ENCODE results near the gene CYP24A1.

CYP24A1 gene

DNA sequence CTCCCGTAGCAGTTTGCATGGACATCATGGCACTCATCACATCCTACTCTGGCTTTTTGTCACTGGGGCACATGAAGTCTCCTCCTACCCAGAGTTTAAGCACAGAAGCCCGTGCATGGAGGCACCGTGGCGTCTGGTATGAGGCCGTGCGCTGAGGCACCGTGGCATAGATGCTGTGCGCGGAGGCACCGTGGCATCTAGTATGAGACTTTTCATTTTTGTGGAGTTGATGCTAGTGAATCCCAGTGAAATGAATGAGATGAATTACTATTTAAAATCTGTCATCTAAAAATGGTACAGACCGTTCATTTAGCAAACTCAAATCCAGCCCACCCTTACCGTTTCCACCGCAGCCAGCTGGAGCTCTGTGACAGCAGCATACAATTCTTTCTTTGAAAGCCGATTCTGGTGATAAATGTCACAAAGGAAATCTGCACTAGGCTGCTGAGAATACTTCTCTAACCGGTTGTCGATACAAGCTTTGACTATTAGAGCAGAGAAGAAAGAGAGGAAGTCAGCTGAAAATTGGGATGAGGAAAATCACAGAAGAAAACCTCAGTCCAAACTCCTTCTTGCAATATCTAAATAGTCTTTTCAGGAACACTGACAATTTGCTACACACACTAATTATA lies 11.3 kb downstream of the CYP24A1 start:
- in situ Hi-C loops (cut with HindIII; ENCODE audit: low pct_ligation_motif_present, low pct_unique_long_range_greater_than_20kb, low sequenced_read_pairs), result no loop called here
- DNase-seq, result no peak

DNA sequence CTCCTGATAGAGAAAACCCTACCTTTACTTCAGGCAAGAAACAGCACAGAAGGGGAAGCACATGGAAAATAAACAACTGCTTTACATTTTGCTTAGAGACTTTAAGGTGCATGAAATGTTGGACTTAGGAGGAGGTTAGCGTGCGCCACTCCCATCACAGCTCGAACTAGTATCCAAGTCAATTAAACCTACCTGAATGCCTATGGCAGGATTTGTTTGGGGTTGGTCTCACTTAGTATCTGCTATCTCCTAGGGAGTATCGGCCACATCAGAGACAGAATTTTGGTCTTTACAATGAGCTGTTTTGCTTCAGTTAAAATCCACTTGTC lies 12.0 kb downstream of the CYP24A1 start:
- in situ Hi-C loops (cut with HindIII; ENCODE audit: low pct_ligation_motif_present, low pct_unique_long_range_greater_than_20kb, low sequenced_read_pairs), result no loop called here
- no peak for DNase-seq

DNA sequence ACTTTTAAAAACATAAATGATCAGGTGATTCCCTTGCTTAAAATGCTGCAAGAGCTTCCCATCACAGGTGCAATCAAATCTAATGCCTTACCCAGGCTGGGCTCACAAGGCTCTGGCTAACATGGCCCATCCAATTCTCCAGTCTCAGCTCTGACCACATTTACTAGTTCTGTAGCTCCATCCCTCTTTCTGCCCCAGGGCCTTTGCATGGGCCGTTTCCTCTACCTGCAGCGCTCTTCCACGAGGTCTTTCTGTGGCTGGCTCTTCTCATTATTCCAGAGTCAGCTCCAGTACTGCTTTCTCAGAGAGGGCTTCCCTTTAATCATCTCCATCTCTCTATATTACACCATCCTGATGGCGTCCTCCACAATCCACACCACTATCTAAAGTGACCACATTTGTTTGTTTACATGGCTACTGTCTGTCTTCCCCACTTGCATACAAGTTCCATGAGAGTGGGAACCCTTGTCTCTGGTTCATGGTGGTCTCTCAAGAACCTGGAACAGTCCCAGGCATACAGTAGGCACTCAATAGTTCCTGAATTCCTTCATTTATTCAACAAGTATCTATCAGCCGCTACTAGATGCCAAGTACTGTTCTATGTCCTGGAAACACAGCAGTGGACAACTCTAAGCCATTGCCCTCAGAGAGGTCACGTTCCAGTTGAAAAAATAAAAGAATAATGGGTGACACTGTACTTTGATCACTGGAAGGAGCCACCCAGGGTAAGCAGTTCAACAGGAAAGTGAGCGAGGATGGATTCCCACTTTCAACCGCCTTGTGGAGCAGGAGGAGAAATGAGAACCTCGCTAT lies 12.6 kb downstream of the CYP24A1 start:
- in situ Hi-C loops (cut with HindIII; ENCODE audit: low pct_ligation_motif_present, low pct_unique_long_range_greater_than_20kb, low sequenced_read_pairs), result no loop called here
- no peak for DNase-seq

DNA sequence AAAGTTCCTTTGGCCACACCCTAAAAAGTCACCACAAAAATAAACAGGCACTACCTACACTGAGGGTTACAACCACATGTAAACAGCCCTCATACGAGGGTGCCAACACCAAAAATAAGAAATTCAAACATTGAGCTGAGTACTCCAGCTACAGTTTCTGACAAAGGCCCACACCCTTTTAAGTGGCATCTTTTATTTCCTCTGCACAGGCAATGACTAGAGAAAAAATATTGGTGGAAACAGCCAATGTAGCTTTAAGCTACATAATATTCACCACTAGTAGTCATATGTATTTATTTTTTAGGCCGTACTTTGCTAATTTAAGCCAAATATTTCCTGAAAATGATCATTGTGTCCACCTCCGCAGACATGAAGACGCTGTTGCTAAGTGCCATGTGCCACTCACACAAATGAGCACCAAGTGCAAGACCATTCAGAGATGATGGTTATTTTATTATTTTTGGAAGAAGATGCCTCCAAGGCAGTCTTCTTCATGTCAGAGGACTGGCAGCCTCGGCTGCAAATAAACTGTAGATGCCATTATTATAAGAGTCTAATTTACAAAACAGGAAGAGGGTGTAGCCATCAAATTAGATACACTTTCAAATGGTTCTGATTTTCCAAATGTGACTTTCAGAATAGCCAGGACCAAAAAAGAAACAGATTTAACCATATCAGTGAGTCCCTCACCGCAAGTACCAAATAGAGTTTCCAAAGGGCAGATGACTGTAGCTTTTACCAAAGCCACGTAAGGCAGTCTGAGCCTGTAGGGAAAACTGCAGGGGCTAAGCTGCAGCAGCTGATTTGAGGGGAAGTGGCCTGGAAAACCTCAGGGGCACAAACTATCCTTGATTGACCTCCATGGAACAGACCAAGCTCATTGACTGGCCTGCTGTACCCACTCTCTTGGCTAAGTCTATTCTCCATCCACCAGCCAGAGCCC lies 13.4 kb downstream of the CYP24A1 start:
- no peak for DNase-seq
- in situ Hi-C loops (cut with HindIII; ENCODE audit: low pct_ligation_motif_present, low pct_unique_long_range_greater_than_20kb, low sequenced_read_pairs), result no loop called here

DNA sequence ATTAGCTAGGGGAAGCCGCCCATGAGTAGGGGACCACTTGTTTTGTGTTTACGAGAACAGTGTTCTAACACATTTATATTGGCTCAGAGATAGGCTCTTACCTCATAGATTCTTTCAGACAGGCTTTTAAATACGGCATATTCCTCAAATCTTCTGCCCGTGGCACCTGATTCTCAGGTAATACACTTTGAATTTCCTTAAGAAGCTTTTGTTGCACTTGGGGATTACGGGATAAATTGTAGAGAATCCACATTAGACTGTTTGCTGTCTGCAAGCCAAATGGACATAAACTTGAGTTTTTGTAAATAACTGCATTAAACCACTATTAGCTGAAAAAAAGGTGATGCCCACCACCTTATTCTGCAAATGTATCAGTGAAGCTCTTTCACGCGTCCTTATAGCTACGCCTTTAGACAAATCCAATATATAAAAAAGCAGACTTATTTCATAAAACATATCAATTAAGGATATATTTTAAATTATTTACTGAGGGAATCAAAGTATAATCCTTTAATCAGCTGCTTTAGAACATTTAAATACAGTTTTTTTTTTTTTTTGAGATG lies 14.8 kb downstream of the CYP24A1 start:
- no peak for DNase-seq
- in situ Hi-C loops (cut with HindIII; ENCODE audit: low pct_ligation_motif_present, low pct_unique_long_range_greater_than_20kb, low sequenced_read_pairs), result no loop called here

DNA sequence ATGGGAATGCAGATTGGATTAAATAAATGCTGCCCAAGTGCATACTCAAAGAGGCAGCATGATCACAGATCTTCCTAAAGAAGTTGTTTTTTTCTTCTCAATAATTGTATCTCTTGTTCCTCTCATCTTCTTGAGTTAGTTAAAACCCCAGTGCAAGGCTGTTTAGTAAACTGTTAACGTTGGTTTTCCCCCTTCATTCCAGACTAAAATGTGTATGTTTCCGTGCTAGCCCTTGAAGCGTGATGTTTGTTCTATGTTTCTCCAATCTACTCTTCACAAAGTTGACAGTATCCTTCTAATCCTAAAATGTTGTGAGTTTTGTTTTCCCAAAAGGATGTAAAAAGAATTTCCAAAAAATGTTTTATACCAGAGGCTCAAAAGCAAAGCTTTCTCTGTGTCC lies 15.6 kb downstream of the CYP24A1 start:
- no peak for DNase-seq
- in situ Hi-C loops (cut with HindIII; ENCODE audit: low pct_ligation_motif_present, low pct_unique_long_range_greater_than_20kb, low sequenced_read_pairs), result no loop called here

DNA sequence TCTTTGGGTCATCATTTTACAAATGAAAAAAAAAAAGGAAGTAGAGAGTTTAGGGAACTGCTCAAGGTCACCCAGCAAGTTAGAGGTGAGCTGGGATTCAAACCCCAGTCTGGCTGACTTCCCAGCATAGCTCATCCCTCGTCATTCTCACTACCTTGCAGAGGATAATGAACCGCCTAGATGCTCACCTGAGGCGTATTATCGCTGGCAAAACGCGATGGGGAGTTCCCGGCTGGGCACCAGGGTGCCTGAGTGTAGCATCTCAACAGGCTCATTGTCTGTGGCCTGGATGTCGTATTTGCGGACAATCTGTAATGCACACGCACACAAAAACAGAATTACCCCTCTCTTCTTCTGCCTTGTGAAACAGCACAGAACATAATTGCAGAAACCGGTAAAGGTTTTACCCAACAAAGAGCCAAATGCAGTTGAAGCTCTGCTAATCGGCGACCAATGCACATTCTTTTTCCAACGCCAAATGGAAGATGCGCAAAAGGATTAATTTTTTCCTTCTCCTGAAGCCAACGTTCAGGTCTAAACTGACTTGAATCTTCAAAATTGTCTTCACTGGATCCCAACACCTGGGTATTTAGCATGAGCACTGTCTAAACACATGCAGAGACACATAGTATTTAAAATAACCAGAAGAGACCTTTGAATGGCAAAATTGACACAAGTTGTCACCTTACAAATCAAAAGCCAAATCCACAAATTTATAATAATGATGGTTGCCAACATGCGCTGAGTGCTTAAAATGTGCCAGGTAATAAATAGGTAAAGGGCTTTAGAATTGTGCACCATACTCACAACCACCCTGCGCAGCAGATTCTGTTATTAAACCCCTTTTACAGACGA lies 16.6 kb downstream of the CYP24A1 start:
- in situ Hi-C loops (cut with HindIII; ENCODE audit: low pct_ligation_motif_present, low pct_unique_long_range_greater_than_20kb, low sequenced_read_pairs), result no loop called here
- DNase-seq, result no peak

DNA sequence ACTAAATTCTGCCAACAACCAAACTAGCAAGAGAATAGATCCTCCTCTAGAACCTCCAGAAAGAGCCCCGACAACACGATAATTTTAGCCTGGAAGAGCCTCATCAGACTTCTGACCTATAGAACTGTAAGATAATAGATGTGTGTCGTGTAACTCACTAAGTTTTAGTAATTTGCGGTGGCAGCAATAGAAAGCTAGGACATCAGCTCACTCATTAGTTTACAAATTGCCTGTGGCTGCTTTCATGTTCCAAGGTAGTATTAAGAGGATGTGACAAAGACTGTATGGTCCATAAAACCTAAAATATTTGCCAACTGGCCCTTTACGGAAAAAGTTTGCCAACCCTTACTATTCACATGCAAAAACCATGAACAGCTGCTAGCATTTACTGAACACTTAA lies 17.3 kb downstream of the CYP24A1 start:
- in situ Hi-C loops (cut with HindIII; ENCODE audit: low pct_ligation_motif_present, low pct_unique_long_range_greater_than_20kb, low sequenced_read_pairs), result no loop called here
- no peak for DNase-seq

DNA sequence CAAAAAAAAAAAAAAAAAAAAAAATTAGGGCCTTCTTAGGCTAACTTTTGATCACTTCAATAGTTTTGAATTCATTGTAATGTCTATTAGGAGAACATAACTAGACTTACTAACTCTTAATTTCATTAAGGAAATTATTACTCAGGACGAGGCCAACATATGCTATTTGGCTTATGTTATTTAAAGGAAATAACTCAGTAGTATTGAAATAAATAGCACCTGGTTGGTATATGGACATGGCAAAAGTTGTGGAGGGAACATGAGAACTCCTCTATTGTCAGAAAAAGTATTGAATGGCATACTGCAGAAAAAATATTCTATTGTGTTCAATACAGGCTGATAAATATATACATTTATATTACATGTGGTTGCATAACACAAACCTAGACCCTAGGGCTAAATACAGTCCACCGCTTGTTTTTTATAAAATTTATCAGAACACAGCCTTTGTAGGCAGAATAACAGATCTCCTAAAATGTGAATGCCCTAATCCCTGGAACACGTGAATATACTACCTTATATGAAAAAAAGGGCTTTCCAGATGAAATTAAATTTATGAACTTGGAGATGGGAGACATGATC lies 18.0 kb downstream of the CYP24A1 start:
- DNase-seq, result no peak
- in situ Hi-C loops (cut with HindIII; ENCODE audit: low pct_ligation_motif_present, low pct_unique_long_range_greater_than_20kb, low sequenced_read_pairs), result no loop called here

DNA sequence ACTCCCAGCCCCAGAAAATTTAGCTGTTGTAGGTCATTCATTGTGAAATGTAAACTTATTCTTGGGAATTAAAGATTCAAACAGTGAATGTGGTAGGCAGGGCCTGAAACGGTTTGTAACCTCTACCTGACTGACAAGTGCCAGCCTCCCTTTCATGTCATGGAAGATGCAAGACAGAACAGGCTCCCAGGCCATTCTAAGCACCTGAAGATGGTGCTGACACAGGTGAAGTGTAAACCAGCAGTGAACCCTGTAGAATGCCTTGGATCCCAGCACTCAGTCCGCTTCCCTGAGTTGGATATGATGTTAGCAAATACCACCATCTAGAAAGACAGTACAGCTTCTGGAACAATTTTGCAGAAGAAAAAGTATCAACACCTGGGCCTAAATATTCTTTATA lies 19.3 kb downstream of the CYP24A1 start:
- in situ Hi-C loops (cut with HindIII; ENCODE audit: low pct_ligation_motif_present, low pct_unique_long_range_greater_than_20kb, low sequenced_read_pairs), result no loop called here
- no peak for DNase-seq

DNA sequence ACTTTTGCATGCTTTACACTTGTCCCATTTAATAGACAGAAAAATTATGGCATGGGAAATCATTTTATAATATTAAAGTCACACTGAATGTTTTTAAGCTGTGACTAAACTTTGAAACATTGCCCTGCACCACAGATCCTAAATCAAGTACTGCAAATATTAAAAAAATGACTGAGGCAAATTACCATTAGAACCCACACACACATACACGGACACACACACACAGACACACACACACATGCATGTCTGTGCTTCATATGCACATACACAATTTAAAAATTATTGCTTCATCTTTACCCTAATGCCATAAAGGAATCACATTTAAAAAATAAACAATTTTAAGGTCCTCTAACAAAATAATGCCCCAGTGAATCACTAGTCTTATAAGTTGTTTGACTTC lies 19.9 kb downstream of the CYP24A1 start:
- in situ Hi-C loops (cut with HindIII; ENCODE audit: low pct_ligation_motif_present, low pct_unique_long_range_greater_than_20kb, low sequenced_read_pairs), result no loop called here
- no peak for DNase-seq

DNA sequence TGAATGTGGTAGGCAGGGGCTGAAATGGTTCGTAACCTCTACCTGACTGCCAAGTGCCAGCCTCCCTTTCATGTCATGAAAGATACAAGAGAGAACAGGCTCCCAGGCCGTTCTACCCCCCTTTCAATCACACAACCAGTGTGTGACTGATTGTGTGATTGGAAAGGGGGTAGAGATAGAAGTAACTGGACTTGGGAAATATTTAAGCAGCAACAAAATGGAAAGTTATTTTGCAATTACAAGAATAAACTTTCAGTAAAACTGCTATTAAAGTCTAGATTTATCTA lies 20.8 kb downstream of the CYP24A1 start:
- no peak for DNase-seq
- in situ Hi-C loops (cut with HindIII; ENCODE audit: low pct_ligation_motif_present, low pct_unique_long_range_greater_than_20kb, low sequenced_read_pairs), result no loop called here

DNA sequence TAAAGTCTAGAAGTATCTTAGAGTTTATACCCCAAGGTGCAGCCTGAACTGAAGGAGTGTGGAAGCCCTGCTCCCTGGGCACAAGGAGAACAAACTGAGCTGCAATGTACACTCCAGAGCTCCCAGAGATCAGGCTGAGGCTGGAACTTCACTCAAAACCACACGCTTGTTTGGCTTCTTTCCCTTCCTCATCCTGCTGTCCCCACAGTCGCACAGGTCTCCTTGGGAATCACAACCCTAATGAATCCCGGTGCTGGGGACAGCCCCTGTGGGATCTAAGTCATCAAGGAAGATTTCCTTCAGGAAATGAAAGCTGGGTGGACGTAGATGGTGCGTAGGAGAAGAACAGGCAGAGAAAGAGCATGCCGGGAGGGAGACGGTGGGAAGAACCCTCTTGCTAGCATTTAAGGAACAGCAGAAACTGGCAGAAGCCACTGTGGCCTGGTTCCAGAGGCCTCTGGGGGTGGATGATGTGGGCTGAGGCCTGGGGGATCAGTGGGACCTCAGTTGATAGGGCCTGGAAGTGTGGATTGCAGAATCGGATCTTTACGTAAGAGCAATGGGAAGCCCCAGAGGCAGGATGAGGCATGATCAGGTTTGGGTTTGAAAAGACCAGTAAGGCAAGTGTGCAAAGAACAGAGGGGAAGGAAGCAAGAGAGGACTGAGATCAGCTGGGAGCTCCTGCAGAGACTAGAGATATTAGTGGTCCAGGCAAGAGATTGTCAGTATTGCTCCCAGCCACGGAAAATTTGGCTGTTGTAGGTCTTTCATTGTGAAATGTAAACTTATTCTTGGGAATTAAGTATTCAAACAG lies 21.4 kb downstream of the CYP24A1 start:
- in situ Hi-C loops (cut with HindIII; ENCODE audit: low pct_ligation_motif_present, low pct_unique_long_range_greater_than_20kb, low sequenced_read_pairs), result no loop called here
- no peak for DNase-seq

DNA sequence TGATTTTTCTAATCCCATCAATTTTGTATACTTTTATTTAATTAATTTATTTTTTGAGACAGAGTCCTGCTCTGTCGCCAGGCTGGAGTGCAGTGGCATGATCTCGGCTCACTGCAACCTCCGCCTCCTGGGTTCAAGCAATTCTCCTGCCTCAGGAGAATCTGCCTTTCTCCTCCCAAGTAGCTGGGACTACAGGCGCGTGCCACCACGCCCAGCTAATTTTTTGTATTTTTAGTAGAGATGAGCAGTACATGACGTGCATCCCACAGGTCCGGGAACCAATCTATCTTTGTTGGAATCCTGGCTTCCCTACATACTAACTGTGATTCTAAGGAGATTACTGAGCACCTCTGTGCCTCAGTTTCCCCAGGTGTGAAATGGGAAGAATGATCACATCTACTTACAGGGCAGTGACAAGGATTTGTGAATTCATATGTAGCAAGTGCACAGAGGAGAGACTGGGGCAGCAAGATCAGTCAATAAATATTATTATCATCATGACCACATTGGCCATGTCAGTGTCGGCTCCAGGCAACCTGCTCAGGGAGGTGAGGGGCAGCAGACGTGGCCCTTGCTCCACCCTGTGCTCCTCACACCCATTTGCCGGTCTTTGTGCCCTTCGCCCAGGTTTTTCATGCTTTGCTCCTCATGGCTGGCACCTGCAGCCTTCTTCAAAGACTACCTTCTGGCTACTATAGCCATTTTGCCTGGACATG lies 22.1 kb downstream of the CYP24A1 start:
- in situ Hi-C loops (cut with HindIII; ENCODE audit: low pct_ligation_motif_present, low pct_unique_long_range_greater_than_20kb, low sequenced_read_pairs), result no loop called here
- DNase-seq, result no peak

DNA sequence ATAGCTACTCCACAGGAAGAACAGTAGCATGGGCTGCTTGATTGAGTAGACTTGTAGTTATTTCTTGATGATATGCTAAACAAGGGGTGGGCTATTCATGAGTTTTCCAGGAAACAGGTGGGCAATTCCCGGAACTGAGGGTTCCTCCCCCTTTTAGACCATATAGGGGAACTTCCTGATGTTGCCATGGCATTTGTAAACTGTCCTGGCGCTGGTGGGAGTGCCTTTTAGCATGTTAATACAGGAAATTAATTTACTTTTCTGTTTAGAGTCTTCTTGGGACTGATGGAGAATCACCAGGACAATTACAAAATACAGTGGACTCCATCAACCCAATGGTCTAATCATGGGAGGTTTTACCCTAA lies 22.7 kb downstream of the CYP24A1 start:
- no peak for DNase-seq
- in situ Hi-C loops (cut with HindIII; ENCODE audit: low pct_ligation_motif_present, low pct_unique_long_range_greater_than_20kb, low sequenced_read_pairs), result no loop called here

DNA sequence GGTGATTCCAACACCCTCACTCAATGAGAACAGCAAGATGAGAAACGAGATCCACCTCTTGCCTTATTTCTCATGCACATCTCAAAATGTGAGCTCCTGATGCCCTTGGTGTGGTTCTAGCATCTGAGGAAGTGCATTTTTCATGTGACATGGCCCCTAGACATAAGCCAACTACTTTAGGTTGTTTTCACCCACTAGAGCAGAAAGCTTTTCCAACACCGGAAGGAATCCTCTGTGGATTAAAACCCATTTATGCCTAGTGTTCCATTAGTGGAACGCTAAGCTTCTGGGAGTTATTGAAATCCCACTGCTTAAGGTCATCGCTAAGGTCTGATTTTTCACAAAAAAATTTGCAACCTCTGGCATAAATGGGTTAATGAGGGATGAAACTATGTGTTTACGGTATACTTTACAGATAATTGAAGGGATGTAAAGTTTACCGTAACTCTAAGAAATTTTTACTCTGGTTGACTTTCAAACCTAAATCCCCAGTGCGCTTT lies 24.0 kb downstream of the CYP24A1 start:
- DNase-seq, result no peak
- in situ Hi-C loops (cut with HindIII; ENCODE audit: low pct_ligation_motif_present, low pct_unique_long_range_greater_than_20kb, low sequenced_read_pairs), result no loop called here
